ENCODE results near the gene DTNB. TPM values are rescaled to one million over a fixed set of nuclear protein-coding genes. Genes with fewer than 3 reads are reported as not detected.
A peak's percentile ranks its signal among the peaks of the same experiment; 100 is the strongest.

Gene DTNB
- total RNA-seq = 10 to 100 TPM; 12.4 to 28.8 (median 14.9) TPM

DNA sequence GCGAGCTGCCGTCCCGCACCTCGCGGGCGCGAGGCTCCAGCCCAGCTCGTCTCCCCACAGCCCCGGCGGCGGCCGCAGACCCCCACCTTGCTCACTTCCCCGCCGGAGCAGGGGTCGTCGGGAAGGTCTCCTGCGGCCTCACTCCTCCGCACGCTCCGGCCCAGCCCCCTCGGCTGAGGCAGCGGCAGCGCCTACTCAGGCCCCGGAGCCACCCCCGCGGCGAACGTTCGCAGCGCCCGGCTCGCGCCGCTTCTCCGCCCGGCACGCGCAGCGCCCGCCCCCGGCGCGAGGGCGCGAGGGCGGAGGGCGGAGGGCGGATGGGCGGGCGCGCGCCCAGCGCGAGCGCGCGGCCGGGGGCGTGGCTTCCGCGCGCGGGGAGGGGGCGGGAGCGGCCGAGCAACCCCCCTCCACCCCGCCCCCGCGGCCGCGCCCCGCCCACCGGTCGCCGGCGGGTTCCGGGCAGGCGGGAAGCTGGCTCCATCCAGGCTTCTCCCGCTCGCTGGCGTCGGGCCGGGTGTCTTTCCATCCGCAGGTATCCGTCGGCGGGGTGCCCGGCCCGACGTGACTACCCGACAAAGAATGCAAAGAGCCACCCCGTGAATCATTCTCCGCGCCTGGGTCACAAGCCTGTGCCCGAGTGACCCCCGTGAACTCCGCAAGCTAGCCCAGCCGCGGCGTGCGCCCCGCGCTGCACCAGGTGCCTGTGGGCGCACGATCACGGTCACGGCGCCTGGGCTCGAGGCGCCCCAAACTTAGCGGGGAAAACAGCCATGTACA, at the start of gene DTNB:
DTNB (minus strand) TSS at position 278 of the 777 bp plus-strand sequence. CDS start 20,917 bp downstream, outside the sequence.
- intact Hi-C loops (cut with DNase I; ENCODE audit: low total_unique reads) = no loop called here
- no peaks in the 10 kb centered on the region for H3K4me1 ChIP-seq
- H3K27ac ChIP-seq = peak within 1 kb of the TSS; percentile 76 to 93
- H3K9me3 ChIP-seq = no peaks in the 10 kb centered on the region
- H3K4me3 ChIP-seq = peak within 1 kb of the TSS; percentile 64 to 73
- H3K27me3 ChIP-seq = no peaks in the 10 kb centered on the region
- no peak for TF ChIP-seq CTCF (IDR thresholded peaks at IDR 0.05)
- peak in 1 of 2 donors; percentile 77 for TF ChIP-seq POLR2A (IDR thresholded peaks at IDR 0.05)
- H3K36me3 ChIP-seq = no peaks in the 10 kb centered on the region
- DNase-seq = peak; percentile 81 to 83

GRCh38 chr2:25722224-25722623, 48.8 kb upstream of the DTNB start:
- H3K4me1 ChIP-seq = no peaks in the 10 kb centered on the region
- H3K4me3 ChIP-seq = no peak overlapping the region
- DNase-seq = no peak
- H3K27me3 ChIP-seq = no peaks in the 10 kb centered on the region
- intact Hi-C loops (cut with DNase I; ENCODE audit: low total_unique reads) = no loop called here
- H3K27ac ChIP-seq = no peak overlapping the region
- TF ChIP-seq CTCF (IDR thresholded peaks at IDR 0.05) (no peak), POLR2A (IDR thresholded peaks at IDR 0.05) (no peak)
- H3K36me3 ChIP-seq = no peaks in the 10 kb centered on the region
- no peaks in the 10 kb centered on the region for H3K9me3 ChIP-seq

- H3K27ac ChIP-seq = no peak overlapping the region
- intact Hi-C loops (cut with DNase I; ENCODE audit: low total_unique reads) = no loop called here
- no peaks in the 10 kb centered on the region for H3K27me3 ChIP-seq
- no peaks in the 10 kb centered on the region for H3K4me1 ChIP-seq
- DNase-seq = no peak
- no peaks in the 10 kb centered on the region for H3K36me3 ChIP-seq
- TF ChIP-seq CTCF (IDR thresholded peaks at IDR 0.05) (no peak), POLR2A (IDR thresholded peaks at IDR 0.05) (no peak)
- no peaks in the 10 kb centered on the region for H3K9me3 ChIP-seq
- no peak overlapping the region for H3K4me3 ChIP-seq
Measured at GRCh38 chr2:25720575-25720974, 47.2 kb upstream of the DTNB start.

DNA sequence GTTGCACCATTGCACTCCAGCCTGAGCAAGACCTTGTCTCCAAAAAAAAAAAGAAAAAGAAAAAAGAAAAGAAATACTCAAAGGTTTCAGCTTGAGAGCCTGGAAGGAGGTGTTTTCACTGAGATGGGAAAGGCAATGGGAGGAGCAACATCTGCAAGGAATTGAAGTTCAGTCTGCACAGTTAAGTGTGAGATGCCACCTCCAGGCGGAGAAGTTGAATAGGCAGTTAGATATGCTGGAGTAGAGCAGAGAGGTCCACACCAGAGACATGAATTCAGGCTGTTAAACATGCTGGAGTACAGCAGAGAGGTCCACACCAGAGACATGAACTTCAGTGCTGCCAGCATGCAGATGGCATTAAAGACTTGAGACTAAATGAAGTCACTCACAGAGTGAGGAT, 41.4 kb upstream of the DTNB start:
- TF ChIP-seq POLR2A (IDR thresholded peaks at IDR 0.05) (no peak), CTCF (IDR thresholded peaks at IDR 0.05) (no peak)
- H3K4me1 ChIP-seq = no peaks in the 10 kb centered on the region
- no peak overlapping the region for H3K27ac ChIP-seq
- intact Hi-C loops (cut with DNase I; ENCODE audit: low total_unique reads) = no loop called here
- H3K36me3 ChIP-seq = no peaks in the 10 kb centered on the region
- no peak for DNase-seq
- H3K4me3 ChIP-seq = no peak overlapping the region
- H3K9me3 ChIP-seq = no peaks in the 10 kb centered on the region
- no peaks in the 10 kb centered on the region for H3K27me3 ChIP-seq

- no peaks in the 10 kb centered on the region for H3K36me3 ChIP-seq
- no peak overlapping the region for H3K27ac ChIP-seq
- intact Hi-C loops (cut with DNase I; ENCODE audit: low total_unique reads) = no loop called here
- TF ChIP-seq POLR2A (IDR thresholded peaks at IDR 0.05) (no peak), CTCF (IDR thresholded peaks at IDR 0.05) (no peak)
- no peak for DNase-seq
- no peak overlapping the region for H3K4me3 ChIP-seq
- no peaks in the 10 kb centered on the region for H3K4me1 ChIP-seq
- H3K27me3 ChIP-seq = no peaks in the 10 kb centered on the region
- H3K9me3 ChIP-seq = no peaks in the 10 kb centered on the region
Measured at GRCh38 chr2:25712455-25712854, 39.1 kb upstream of the DTNB start.

Measured in uterus (tissue), 4 donors.